ENCODE results near the gene LGALS3. TPM values are rescaled to one million over a fixed set of nuclear protein-coding genes. Genes with fewer than 3 reads are reported as not detected.

The LGALS3 gene
- total and polyA plus RNA-seq, 3 donors from 2014 or later: 169 to 274 (median 224) TPM

DNA sequence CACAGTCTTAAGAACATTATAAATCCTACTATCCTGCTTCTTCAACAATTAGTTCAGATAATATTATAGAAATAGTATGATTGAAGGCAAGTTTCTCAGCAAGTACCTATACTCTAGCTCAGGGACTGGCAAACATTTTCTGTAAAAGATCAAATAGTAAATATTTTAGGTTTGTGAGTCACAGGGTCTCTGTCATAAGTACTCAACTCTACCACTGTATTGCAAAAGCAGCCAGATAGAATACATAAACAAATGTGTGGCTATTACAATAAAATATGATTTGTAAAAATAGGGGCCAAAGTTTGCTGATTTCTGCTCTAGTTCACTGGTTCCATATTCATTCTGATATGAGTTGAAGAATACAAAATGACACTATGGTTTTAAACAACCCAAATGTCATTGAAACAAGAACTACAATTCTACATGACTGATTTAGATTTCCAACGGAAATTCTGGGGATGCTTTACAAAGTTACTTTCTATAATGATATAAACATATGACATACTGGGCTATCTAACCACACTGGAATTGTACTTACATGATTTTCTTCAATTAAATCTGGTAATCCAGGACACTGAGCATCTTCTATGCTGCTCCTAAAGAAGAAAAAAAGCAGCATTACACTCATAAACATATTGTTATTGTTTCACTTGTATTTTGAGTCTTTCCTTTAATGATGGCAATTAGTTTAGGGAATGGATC is 23.2 kb downstream of the LGALS3 start:
- intact Hi-C loops (cut with DNase I; ENCODE audit: low total_unique reads): no loop called here
- WGBS, 2 donors: 58 to 59% methylated on average over 1 of the region's 1 CpG
- DNase-seq: no peak
- Histone ChIP-seq H3K9me3 (no peaks in the 10 kb centered on the region), H3K4me1 (no peaks in the 10 kb centered on the region), H3K27me3 (no peaks in the 10 kb centered on the region), H3K36me3 (ENCODE audit: low read depth, missing control alignments) (no peaks in the 10 kb centered on the region), H3K4me3 (no peak overlapping the region), H3K27ac (no peak overlapping the region)
- TF ChIP-seq, protein P1, sequence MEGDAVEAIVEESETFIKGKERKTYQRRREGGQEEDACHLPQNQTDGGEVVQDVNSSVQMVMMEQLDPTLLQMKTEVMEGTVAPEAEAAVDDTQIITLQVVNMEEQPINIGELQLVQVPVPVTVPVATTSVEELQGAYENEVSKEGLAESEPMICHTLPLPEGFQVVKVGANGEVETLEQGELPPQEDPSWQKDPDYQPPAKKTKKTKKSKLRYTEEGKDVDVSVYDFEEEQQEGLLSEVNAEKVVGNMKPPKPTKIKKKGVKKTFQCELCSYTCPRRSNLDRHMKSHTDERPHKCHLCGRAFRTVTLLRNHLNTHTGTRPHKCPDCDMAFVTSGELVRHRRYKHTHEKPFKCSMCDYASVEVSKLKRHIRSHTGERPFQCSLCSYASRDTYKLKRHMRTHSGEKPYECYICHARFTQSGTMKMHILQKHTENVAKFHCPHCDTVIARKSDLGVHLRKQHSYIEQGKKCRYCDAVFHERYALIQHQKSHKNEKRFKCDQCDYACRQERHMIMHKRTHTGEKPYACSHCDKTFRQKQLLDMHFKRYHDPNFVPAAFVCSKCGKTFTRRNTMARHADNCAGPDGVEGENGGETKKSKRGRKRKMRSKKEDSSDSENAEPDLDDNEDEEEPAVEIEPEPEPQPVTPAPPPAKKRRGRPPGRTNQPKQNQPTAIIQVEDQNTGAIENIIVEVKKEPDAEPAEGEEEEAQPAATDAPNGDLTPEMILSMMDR (IDR thresholded peaks at IDR 0.05): no peak
- TF ChIP-seq POLR2A (IDR thresholded peaks at IDR 0.05): no peak

DNA sequence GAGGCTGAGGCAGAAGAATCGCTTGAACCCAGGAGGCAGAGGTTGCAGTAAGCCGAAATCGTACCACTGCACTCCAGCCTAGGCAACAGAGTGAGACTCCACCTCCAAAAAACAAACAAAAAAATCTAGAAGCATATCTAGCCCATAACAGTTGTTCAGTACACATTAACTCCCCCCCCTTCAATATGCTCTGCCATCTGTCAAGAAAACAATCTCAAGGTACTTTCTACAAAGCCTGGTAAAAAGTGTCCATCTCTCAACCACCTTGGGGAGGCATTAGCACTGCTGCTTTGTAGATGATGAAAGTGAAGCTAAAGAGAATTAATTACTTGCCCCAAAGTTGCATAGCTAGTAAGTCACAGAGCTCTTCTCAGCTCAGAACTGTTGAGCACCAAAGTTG is 24.9 kb downstream of the LGALS3 start:
- intact Hi-C loops (cut with DNase I; ENCODE audit: low total_unique reads): no loop called here
- TF ChIP-seq POLR2A (IDR thresholded peaks at IDR 0.05): no peak
- TF ChIP-seq, protein P1 (IDR thresholded peaks at IDR 0.05): no peak
- 96 to 97% methylated on average over 3 of the region's 3 CpGs for WGBS, 2 donors
- Histone ChIP-seq H3K27ac (no peak overlapping the region), H3K36me3 (ENCODE audit: low read depth, missing control alignments) (no peaks in the 10 kb centered on the region), H3K4me1 (no peaks in the 10 kb centered on the region), H3K9me3 (no peaks in the 10 kb centered on the region), H3K4me3 (no peak overlapping the region), H3K27me3 (no peaks in the 10 kb centered on the region)
- no peak for DNase-seq

DNA sequence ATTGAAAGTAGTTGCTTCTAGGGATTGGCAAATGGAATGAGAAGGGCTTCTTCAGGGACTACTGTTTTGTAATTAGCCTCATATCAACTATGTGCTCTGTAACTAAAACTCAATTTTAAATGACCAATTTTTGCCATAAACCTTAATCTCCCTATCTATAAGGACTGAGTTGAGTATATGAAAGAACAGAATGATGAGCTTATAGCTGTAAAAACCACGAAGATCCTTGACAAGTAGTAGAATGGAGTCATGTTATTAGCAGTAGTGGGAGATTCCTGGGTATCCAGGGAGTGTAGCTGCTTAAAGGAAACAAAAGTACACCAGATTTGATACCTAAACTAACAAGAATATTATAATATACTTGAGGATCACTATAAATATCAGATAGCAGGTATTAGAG is 28.0 kb downstream of the LGALS3 start:
- DNase-seq: no peak
- 89 to 100% methylated on average over 1 of the region's 1 CpG for WGBS, 2 donors
- TF ChIP-seq, protein P1 (IDR thresholded peaks at IDR 0.05): no peak
- no peak for TF ChIP-seq POLR2A (IDR thresholded peaks at IDR 0.05)
- no peaks in the 10 kb centered on the region for H3K36me3 ChIP-seq (ENCODE audit: low read depth, missing control alignments)
- H3K9me3 ChIP-seq: no peaks in the 10 kb centered on the region
- intact Hi-C loops (cut with DNase I; ENCODE audit: low total_unique reads): no loop called here
- H3K27me3 ChIP-seq: no peaks in the 10 kb centered on the region
- H3K4me1 ChIP-seq: no peaks in the 10 kb centered on the region
- H3K27ac ChIP-seq: no peak overlapping the region
- H3K4me3 ChIP-seq: no peak overlapping the region

DNA sequence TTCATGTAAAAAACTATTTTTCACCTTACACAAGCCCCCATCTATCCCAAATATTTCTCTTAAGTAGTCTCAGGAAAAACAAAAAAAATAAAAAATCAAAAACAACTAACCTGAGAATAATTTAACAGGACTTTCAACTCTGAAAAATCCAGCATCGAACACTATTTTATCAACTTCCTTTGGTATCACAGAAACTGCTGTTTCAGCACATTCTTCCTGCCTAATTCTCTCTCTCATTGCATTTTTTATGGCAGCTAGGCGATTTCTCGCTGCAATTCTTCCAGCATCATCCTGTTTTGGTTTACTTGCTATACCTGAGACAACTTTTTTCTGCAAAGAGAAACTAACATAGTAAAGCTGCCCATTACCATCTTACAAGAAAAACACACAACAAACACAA is 29.4 kb downstream of the LGALS3 start:
- WGBS, 2 donors: 56 to 62% methylated on average over 3 of the region's 3 CpGs
- no peak for DNase-seq
- TF ChIP-seq POLR2A (IDR thresholded peaks at IDR 0.05): no peak
- TF ChIP-seq, protein P1 (IDR thresholded peaks at IDR 0.05): no peak
- Histone ChIP-seq H3K27ac (no peak overlapping the region), H3K4me3 (no peak overlapping the region), H3K36me3 (ENCODE audit: low read depth, missing control alignments) (no peaks in the 10 kb centered on the region), H3K4me1 (no peaks in the 10 kb centered on the region), H3K9me3 (no peaks in the 10 kb centered on the region), H3K27me3 (no peaks in the 10 kb centered on the region)
- intact Hi-C loops (cut with DNase I; ENCODE audit: low total_unique reads): no loop called here

DNA sequence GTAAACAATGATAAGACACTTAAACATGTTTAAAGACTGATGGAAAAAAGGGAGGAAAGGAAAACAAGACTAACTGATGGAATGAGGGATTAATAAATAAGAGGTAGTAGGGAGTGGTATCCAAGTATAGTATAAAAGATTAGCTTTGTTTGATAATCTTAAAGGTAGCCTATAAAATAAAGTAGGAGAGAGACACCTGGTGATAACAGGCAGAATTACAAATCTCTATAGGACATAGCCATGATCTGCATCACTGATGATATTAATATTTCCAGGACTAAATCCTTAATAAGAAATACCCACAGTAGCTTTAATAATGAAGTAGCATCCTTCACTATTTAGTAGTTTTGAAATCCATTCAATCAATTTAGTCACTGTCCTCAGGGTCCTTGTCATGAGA is 31.9 kb downstream of the LGALS3 start:
- H3K9me3 ChIP-seq: no peaks in the 10 kb centered on the region
- intact Hi-C loops (cut with DNase I; ENCODE audit: low total_unique reads): no loop called here
- DNase-seq: no peak

More for the DNA sequence above, 31.9 kb downstream of the LGALS3 start:
- TF ChIP-seq, protein P1 (IDR thresholded peaks at IDR 0.05): peak in 2 of 3 experiments; percentile 38 to 52
- no peak for TF ChIP-seq POLR2A (IDR thresholded peaks at IDR 0.05)
- Histone ChIP-seq H3K4me1 (no peaks in the 10 kb centered on the region), H3K4me3 (no peak overlapping the region), H3K36me3 (ENCODE audit: low read depth, missing control alignments) (no peaks in the 10 kb centered on the region), H3K27me3 (no peaks in the 10 kb centered on the region), H3K27ac (no peak overlapping the region)
